Measurements from ENCODE around the gene ST8SIA1. TPM values are rescaled to one million over a fixed set of nuclear protein-coding genes. Genes with fewer than 3 reads are reported as not detected.
A peak's percentile ranks its signal among the peaks of the same experiment; 100 is the strongest.
"Not testable (repeated sequence)": the region's sequence is repeated elsewhere in the genome, so short reads cannot be mapped to it uniquely, and the experiment has no call there.

ST8SIA1 gene
- total RNA-seq, 2 experiments from 2014 or later: 13.8 to 15.4 TPM

DNA sequence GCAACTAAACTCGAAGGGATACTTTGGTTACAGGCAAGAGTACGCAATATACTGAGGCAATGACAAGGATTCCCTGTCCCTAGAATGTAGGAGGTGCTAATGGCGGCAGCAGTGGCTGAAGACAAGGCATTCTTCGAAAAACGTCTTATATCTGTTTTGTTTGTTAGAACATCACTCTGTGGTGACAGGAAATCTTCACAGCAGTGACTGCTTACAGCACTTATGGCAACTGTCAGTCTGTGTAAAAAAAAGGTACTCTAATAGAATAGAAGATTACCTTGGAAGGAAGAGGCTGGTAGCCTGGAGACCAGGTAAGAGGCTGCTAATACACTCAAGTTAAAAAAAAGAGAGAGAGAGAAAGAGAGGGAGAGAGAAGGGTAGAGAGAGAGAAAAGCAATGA, 131.7 kb downstream of the ST8SIA1 start:
- ATAC-seq (ENCODE audit: low read depth): no peak
- Mint-ChIP-seq H3K4me1 (no peaks in the 10 kb centered on the region), H3K4me3 (no peak overlapping the region), H3K27ac (no peak overlapping the region), H3K9me3 (peaks cover 1% of the 10 kb centered on the region), H3K27me3 (no peaks in the 10 kb centered on the region), H3K36me3 (no peaks in the 10 kb centered on the region)
- POLR2A ChIA-PET: no interaction called here
- no peak for DNase-seq

DNA sequence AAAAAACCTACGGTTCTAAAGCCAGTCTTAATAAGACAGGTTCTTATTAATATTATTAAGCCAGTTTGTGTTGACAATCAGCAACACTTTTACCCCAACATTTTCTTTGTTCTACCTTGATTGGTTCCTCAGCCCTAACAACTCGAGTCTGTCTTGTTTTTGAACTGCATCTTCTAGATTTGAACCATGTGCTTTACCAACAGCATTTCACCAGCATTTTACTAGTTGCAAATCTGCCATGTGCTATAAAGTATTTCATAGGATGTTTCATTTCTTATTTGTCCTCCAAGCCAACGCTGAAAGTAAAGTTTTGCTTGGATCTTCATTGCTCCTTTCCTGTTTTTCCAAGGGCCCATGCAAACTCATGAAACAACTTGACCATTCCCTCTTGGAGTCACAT, 133.4 kb downstream of the ST8SIA1 start:
- H3K36me3 Mint-ChIP-seq: no peaks in the 10 kb centered on the region
- ATAC-seq (ENCODE audit: low read depth) (no peak), DNase-seq (no peak)
- no peaks in the 10 kb centered on the region for H3K4me1 Mint-ChIP-seq
- H3K9me3 Mint-ChIP-seq: peaks cover 1% of the 10 kb centered on the region
- H3K4me3 Mint-ChIP-seq: no peak overlapping the region
- H3K27me3 Mint-ChIP-seq: no peaks in the 10 kb centered on the region
- H3K27ac Mint-ChIP-seq: no peak overlapping the region
- POLR2A ChIA-PET: no interaction called here

DNA sequence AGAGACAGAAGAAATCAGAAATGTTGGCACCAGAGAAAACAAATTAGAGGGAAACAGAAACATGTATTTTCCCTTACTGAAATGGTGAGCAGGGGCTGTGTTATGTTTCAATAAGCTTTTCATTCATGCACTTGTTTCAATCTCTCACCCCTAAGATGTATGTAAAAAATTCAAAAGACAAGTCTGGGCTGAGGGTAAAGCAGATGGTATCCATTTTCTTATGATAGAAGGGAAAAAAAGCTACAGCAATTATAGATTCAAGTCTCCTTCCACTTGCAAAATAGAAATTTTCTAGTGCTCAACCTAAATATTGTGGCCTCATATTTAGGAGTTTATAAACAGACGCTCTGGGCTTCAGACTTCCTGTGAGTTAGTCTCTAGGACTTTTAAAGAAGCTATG, 138.3 kb downstream of the ST8SIA1 start:
- Mint-ChIP-seq H3K36me3 (no peaks in the 10 kb centered on the region), H3K9me3 (no peaks in the 10 kb centered on the region), H3K27me3 (no peaks in the 10 kb centered on the region), H3K27ac (no peak overlapping the region), H3K4me1 (no peaks in the 10 kb centered on the region), H3K4me3 (no peak overlapping the region)
- POLR2A ChIA-PET: no interaction called here
- DNase-seq (no peak), ATAC-seq (ENCODE audit: low read depth) (no peak)

DNA sequence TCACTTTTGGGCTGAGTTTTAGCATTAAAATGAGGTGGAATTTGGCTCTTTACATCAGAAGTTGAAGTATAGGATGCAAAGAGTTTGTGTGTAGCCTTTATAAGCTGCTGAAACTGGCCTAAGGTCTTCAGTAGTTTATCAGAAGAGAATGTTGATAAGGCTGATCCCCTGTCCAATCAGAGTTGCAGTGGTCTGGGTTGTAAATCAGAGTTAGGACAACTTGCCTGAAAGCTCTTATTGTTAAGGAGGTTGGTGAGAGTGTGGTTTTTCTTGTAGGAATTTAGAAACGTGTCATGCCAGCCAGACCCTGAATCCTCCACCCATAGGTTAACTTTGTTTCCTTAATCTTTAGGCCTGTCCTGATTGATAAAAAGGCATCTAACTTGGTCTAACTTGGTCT, 143.5 kb downstream of the ST8SIA1 start:
- H3K27ac Mint-ChIP-seq: no peak overlapping the region
- ATAC-seq (ENCODE audit: low read depth) (no peak), DNase-seq (no peak)
- H3K4me3 Mint-ChIP-seq: no peak overlapping the region
- no peaks in the 10 kb centered on the region for H3K36me3 Mint-ChIP-seq
- POLR2A ChIA-PET: no interaction called here
- no peaks in the 10 kb centered on the region for H3K9me3 Mint-ChIP-seq
- H3K4me1 Mint-ChIP-seq: no peaks in the 10 kb centered on the region
- H3K27me3 Mint-ChIP-seq: no peaks in the 10 kb centered on the region

DNA sequence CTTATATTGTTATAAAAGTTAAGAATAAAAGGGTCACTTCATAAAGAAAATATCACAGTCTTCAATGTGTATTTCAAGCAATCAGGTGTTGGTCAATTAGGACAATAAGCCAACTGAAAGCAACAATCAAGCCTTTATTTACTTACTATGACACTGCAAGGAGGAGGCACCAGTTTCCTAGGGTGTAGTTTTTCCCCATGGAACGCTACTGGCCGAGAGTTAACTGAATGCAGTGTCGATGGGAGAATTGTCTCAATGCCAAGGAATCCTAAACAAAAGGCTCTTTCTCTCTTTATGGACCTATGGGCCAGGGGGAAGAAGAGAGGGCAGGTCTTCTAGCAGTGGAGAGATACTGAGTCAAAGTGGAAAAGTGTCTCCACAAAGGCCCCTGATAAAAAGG, 146.1 kb downstream of the ST8SIA1 start:
- Mint-ChIP-seq H3K36me3 (no peaks in the 10 kb centered on the region), H3K27me3 (peaks cover 7% of the 10 kb centered on the region), H3K27ac (no peak overlapping the region), H3K4me3 (no peak overlapping the region), H3K9me3 (no peaks in the 10 kb centered on the region), H3K4me1 (no peaks in the 10 kb centered on the region)
- DNase-seq (no peak), ATAC-seq (ENCODE audit: low read depth) (no peak)
- POLR2A ChIA-PET: no interaction called here

DNA sequence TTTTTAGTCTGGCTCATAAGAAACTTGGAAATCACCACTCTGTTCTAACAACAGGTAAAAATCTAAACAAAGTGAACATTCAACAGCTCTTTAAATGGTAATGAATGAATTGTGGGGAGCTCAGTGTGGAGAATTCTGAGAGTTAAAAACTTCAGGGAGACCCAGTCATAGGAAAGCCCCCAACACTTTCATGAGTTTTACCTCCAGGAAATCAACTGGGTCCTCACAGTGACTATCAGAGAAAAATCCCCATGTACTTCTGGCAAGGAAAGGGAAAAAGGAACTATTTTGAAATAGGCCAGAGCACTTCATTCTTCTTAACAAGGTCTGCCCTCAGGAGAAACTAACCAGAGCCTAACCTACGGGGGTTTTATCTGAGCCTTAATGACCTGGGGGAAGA, 153.8 kb downstream of the ST8SIA1 start:
- Mint-ChIP-seq H3K4me1 (no peaks in the 10 kb centered on the region), H3K9me3 (peaks cover 1% of the 10 kb centered on the region), H3K36me3 (no peaks in the 10 kb centered on the region), H3K4me3 (no peak overlapping the region), H3K27me3 (peaks cover 10% of the 10 kb centered on the region), H3K27ac (no peak overlapping the region)
- DNase-seq (no peak), ATAC-seq (ENCODE audit: low read depth) (no peak)
- POLR2A ChIA-PET: no interaction called here

GRCh38 chr12:22173177-22173576, 161.3 kb downstream of the ST8SIA1 start:
- DNase-seq (no peak), ATAC-seq (ENCODE audit: low read depth) (no peak)
- no peaks in the 10 kb centered on the region for H3K4me1 Mint-ChIP-seq
- no peak overlapping the region for H3K27ac Mint-ChIP-seq
- POLR2A ChIA-PET: no interaction called here
- no peaks in the 10 kb centered on the region for H3K9me3 Mint-ChIP-seq
- H3K27me3 Mint-ChIP-seq: peaks cover 7% of the 10 kb centered on the region
- no peak overlapping the region for H3K4me3 Mint-ChIP-seq
- H3K36me3 Mint-ChIP-seq: no peaks in the 10 kb centered on the region

DNA sequence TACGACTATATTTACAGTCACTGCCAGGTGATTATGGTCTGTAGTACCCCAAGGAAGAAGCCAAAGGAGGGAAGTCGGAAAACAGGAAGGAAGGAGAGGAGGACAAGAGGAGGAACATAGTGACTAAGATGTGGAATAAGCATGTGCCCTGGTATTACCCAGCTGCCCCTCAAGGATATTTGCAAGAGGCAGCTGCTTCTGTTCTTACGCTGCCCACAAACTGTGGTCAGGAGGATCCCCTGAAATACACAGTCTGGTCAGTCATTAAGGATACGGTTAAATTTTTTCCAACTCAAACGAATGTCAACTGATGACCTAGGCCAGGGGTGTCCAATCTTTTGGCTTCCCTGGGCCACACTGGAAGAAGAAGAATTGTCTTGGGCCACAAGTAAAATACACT, 162.0 kb downstream of the ST8SIA1 start:
- POLR2A ChIA-PET: no interaction called here

DNA sequence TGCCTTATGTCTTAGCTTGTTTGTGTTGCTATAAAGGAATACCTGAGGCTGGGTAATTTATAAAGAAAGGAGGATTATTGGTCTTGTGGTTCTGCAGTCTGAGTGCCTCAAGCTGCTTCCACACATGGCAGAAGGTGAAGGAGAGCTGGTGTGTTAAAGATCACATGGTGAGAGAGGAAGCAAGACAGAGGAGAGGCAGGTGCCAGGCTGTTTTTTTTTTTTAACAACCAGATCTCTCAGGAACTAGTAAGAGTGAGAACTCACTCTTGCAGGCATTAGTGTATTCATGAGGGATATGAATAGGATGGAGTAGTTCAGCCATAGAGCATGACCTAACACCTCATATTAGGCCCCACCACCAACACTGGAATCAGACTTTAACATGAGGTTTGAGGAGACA, 165.1 kb downstream of the ST8SIA1 start:
- Mint-ChIP-seq H3K27ac (no peak overlapping the region), H3K27me3 (peaks cover 4% of the 10 kb centered on the region), H3K4me1 (peaks cover under 1% of the 10 kb centered on the region), H3K4me3 (no peak overlapping the region), H3K36me3 (peaks cover 2% of the 10 kb centered on the region), H3K9me3 (peaks cover 4% of the 10 kb centered on the region)
- ATAC-seq (ENCODE audit: low read depth): no peak
- POLR2A ChIA-PET: no interaction called here
- DNase-seq: no peak

More for the DNA sequence above, 162.0 kb downstream of the ST8SIA1 start:
- Mint-ChIP-seq H3K27ac (no peak overlapping the region), H3K4me1 (no peaks in the 10 kb centered on the region), H3K9me3 (no peaks in the 10 kb centered on the region), H3K36me3 (no peaks in the 10 kb centered on the region), H3K27me3 (peaks cover 7% of the 10 kb centered on the region), H3K4me3 (no peak overlapping the region)
- ATAC-seq (ENCODE audit: low read depth): no peak
- no peak for DNase-seq

- H3K36me3 Mint-ChIP-seq: peaks cover 9% of the 10 kb centered on the region
- peaks cover 25% of the 10 kb centered on the region for H3K4me1 Mint-ChIP-seq
- ATAC-seq (ENCODE audit: low read depth) (peak; percentile 66), DNase-seq (no peak)
- H3K4me3 Mint-ChIP-seq: peak overlapping the region; percentile 41
- peaks cover 6% of the 10 kb centered on the region for H3K9me3 Mint-ChIP-seq
- POLR2A ChIA-PET: interaction anchor here (1.0 to 1.1 kb wide), 2 partner anchors 118 to 507 kb away, joined by 3 to 4 read pairs; partner anchors contain the start of genes CMAS and LDHB
- H3K27ac Mint-ChIP-seq: peak overlapping the region; percentile 81
- no peaks in the 10 kb centered on the region for H3K27me3 Mint-ChIP-seq
These were observed 170.4 kb downstream of the ST8SIA1 start for GRCh38 chr12:22164139-22164538.

- POLR2A ChIA-PET: no interaction called here
- Mint-ChIP-seq H3K27me3 (no peaks in the 10 kb centered on the region), H3K4me1 (peaks cover 25% of the 10 kb centered on the region), H3K36me3 (peaks cover 9% of the 10 kb centered on the region), H3K4me3 (peak overlapping the region; percentile 39), H3K9me3 (peaks cover 6% of the 10 kb centered on the region), H3K27ac (peak overlapping the region; percentile 61)
- peak; percentile 59 for ATAC-seq (ENCODE audit: low read depth)
- DNase-seq: no peak
These were observed 170.9 kb downstream of the ST8SIA1 start for GRCh38 chr12:22163594-22163993.

DNA sequence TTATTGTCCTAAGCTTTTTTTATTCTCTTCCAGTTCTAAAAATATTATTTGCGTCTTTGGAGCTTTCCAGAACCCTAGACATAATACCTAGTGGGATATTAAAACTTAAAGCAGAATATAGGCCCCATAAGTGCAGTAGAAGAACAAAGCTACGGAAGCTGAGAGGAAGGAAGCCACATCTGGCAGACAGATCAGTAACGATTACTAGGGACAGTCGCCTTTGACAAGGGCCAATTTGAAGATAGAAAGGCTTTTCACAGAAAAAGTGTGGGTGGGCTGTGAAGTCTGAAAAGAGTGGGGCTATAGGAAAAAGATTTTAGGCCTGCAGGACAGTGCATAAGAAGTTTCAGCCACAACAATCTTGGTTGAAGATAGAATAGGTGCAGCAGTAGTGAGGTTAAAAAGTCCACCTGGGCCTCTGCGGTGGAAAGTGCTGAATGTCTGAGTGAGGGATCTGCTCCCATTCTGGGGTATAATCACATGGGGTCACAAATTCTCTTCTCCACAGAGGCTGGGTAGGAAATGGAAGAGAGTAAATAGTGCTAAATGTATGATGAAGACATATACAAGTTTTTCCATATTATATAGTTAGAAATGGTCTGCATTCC, 174.0 kb downstream of the ST8SIA1 start:
- H3K27me3 Mint-ChIP-seq: no peaks in the 10 kb centered on the region
- peaks cover 25% of the 10 kb centered on the region for H3K4me1 Mint-ChIP-seq
- H3K4me3 Mint-ChIP-seq: peak overlapping the region; percentile 58
- POLR2A ChIA-PET: no interaction called here
- peaks cover 9% of the 10 kb centered on the region for H3K36me3 Mint-ChIP-seq
- DNase-seq: no peak
- peak overlapping the region; percentile 89 for H3K27ac Mint-ChIP-seq
- peak; percentile 73 for ATAC-seq (ENCODE audit: low read depth)
- H3K9me3 Mint-ChIP-seq: peaks cover 6% of the 10 kb centered on the region

DNA sequence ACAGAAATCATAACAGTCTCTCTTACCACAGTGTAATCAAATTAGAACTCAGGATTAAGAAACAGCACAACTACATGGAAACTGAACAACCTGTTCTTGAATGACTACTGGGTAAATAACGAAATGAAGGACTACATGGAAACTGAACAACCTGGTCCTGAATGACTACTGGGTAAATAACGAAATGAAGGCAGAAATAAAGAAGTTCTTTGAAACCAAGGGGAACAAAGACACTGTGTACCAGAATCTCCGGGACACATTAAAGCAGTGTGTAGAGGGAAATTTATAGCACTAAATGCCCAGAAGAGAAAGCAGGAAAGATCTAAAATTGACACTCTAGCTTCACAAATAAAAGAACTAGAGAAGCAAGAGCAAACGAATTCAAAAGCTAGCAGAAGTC, 185.2 kb downstream of the ST8SIA1 start:
- ATAC-seq (ENCODE audit: low read depth); H3K27me3 Mint-ChIP-seq; H3K36me3 Mint-ChIP-seq; POLR2A ChIA-PET; H3K9me3 Mint-ChIP-seq; H3K27ac Mint-ChIP-seq; H3K4me3 Mint-ChIP-seq; H3K4me1 Mint-ChIP-seq; DNase-seq: not testable (repeated sequence)

- H3K4me3 Mint-ChIP-seq; POLR2A ChIA-PET; H3K9me3 Mint-ChIP-seq; H3K36me3 Mint-ChIP-seq; H3K27me3 Mint-ChIP-seq; ATAC-seq (ENCODE audit: low read depth); DNase-seq; H3K4me1 Mint-ChIP-seq; H3K27ac Mint-ChIP-seq: not testable (repeated sequence)
These were observed 187.8 kb downstream of the ST8SIA1 start for GRCh38 chr12:22146686-22147085.
